ENCODE data around the gene STKLD1.

DNA sequence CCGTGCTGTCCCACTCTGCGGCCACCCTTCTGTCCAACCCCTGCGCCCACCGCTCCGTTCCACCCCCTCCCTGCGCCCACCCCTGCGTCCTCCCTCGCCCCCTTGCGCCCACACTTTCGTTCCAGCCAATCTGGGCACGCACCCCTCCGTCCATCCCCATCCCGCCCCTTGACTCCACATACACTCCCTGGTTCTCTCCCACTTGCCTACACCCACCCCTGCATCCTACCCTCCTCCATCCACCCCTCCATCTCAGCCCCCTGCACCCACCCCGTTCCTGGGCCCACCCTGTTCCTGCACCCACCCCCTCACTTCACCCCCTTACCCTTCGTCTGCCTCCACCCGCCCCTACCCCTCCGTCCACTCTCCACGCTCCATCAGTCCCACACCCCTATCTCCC, 53.0 kb downstream of the STKLD1 start:
- TF ChIP-seq POLR2AphosphoS5 (IDR thresholded peaks at IDR 0.05; ENCODE audit: low read depth, low read length): no peak
- no peak for TF ChIP-seq POLR2A (IDR thresholded peaks at IDR 0.05; ENCODE audit: low read depth, low read length)
- no peak for TF ChIP-seq PAX5 (IDR thresholded peaks at IDR 0.05; ENCODE audit: insufficient read depth, low read length, severe bottlenecking)
- TF ChIP-seq TAF1 (IDR thresholded peaks at IDR 0.05; ENCODE audit: low read depth, low read length): no peak
- TF ChIP-seq POU2F2 (IDR thresholded peaks at IDR 0.05; ENCODE audit: low read depth, low read length): no peak

Data from GM12891 (cell line).